OCI-LY1 (cell line): ENCODE data around the gene FAM156B.
"Not testable (repeated sequence)": the region's sequence is repeated elsewhere in the genome, so short reads cannot be mapped to it uniquely, and the experiment has no call there.

Experiments used
- H2AFZ ChIP-seq: fragments of 200-600 bp; sonication (generic), shearing (Covaris generic); 2 replicates; pipeline ENCODE4 v1.6.0; 2014; ENCODE audit warnings: antibody characterized with exemption, mild to moderate bottlenecking, low read length
- H3F3A ChIP-seq: fragments of 200-600 bp; sonication (generic), shearing (Covaris generic); 2 replicates; pipeline ENCODE4 v1.6.0; 2014; ENCODE audit warnings: mild to moderate bottlenecking, antibody characterized with exemption, low read length, moderate library complexity; ENCODE audit not compliant: insufficient read depth
- H3K27ac ChIP-seq: fragments of 200-600 bp; sonication (generic); 2 replicates; pipeline ENCODE4 v1.5.1; 2014; ENCODE audit warnings: low read length, mixed run types, mild to moderate bottlenecking, low read depth; ENCODE audit not compliant: poor library complexity, severe bottlenecking
- H3K27me3 ChIP-seq: fragments of 200-600 bp; sonication (generic); 2 replicates; pipeline ENCODE4 v1.6.0; 2014; ENCODE audit warnings: antibody characterized with exemption, mild to moderate bottlenecking, low read length, moderate library complexity; ENCODE audit not compliant: insufficient read depth
- H3K36me3 ChIP-seq: fragments of 200-600 bp; sonication (generic); 2 replicates; pipeline ENCODE4 v1.6.1; 2014; ENCODE audit warnings: mild to moderate bottlenecking, antibody characterized with exemption, low read length, moderate library complexity, mixed read lengths; ENCODE audit not compliant: insufficient read depth
- H3K4me1 ChIP-seq: fragments of 200-600 bp; sonication (generic); 2 replicates; pipeline ENCODE4 v1.5.1; 2014; ENCODE audit warnings: mild to moderate bottlenecking, low read length, moderate library complexity; ENCODE audit not compliant: insufficient read depth, severe bottlenecking
- H3K4me2 ChIP-seq: fragments of 200-600 bp; sonication (generic), shearing (Covaris generic); 2 replicates; pipeline ENCODE4 v1.6.1; 2014; ENCODE audit warnings: low read length
- H3K4me3 ChIP-seq: fragments of 200-600 bp; sonication (generic); 2 replicates; pipeline ENCODE4 v1.5.1; 2014; ENCODE audit warnings: low read length, low read depth, mild to moderate bottlenecking, mixed read lengths; ENCODE audit not compliant: poor library complexity, severe bottlenecking
- H3K79me2 ChIP-seq: fragments of 200-600 bp; shearing (Covaris generic); 2 replicates; pipeline ENCODE4 v1.6.1; 2016; ENCODE audit warnings: mixed run types, low read length, mixed read lengths; ENCODE audit not compliant: insufficient read depth
- H3K9ac ChIP-seq: fragments of 200-600 bp; sonication (generic), shearing (Covaris generic); 2 replicates; pipeline ENCODE4 v1.6.1; 2014; ENCODE audit warnings: mild to moderate bottlenecking, low read length, mixed read lengths
- H3K9me2 ChIP-seq: fragments of 200-600 bp; sonication (generic), shearing (Covaris generic); 2 replicates; pipeline ENCODE4 v1.6.1; 2014; ENCODE audit warnings: low read depth, mild to moderate bottlenecking, low read length, mixed read lengths
- H3K9me3 ChIP-seq: fragments of 200-600 bp; shearing (Covaris generic); 2 replicates; pipeline ENCODE4 v1.6.1; 2014; ENCODE audit warnings: low read length, mixed read lengths
- H4K20me1 ChIP-seq: fragments of 200-600 bp; sonication (generic), shearing (Covaris generic); 2 replicates; pipeline ENCODE4 v1.6.0; 2016; ENCODE audit warnings: mild to moderate bottlenecking, low read length; ENCODE audit not compliant: insufficient read depth
- EZH2 ChIP-seq: fragments of 200-600 bp; sonication (generic), shearing (Covaris generic); IDR thresholded peaks from 2 replicates; pipeline ENCODE4 v1.8.0; 2017; ENCODE audit warnings: borderline replicate concordance, mixed run types, mild to moderate bottlenecking, antibody characterized with exemption, low read length, moderate library complexity, mixed read lengths
- TF ChIP-seq, protein P1 (sequence below): fragments of 200-600 bp; sonication (generic), shearing (Covaris generic); IDR thresholded peaks from 2 replicates; pipeline ENCODE4 v1.5.1; 2017; ENCODE audit warnings: mild to moderate bottlenecking, antibody characterized with exemption, low read length, moderate library complexity, mixed read lengths

Gene FAM156B

DNA sequence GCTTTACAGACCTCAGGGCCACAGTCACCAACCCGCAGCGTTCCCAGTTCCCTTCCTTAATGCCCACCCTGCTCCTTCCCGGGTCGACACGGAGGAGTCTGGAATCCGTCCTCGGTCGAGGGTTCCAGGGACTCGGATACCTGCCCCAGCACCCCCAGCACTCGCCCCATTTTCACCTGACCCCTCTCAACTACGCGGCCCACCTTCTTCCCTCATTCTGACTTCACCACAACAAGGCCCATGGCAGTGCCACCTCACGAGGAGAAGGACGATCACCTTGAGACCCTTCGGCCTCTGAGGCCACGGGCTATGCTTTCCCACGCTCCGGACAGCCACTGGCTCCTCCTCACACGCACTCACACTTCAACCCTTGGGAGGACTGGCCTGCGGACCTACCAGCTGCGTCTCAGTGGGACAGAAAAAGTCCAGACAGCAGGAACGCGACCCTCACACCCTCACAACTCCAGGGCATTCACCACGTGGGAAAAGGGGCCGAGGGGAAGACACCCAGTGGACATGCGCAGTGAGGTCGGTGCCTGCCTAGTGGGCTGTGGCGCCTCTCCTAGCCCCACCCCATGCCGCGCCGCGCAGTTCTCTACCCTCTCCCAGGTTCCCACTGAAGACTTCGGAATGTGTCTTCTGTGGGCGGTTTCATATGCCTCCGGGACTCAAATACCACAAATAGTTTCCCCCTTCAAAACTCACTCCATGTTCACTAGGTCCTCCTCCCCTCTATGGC is 29.4 kb upstream of the FAM156B start, which contains the start of gene XAGE3:
XAGE3 (minus strand) TSS at position 474 of the 739 bp plus-strand sequence. CDS start 950 bp downstream, outside the sequence.
- H3F3A ChIP-seq, result no peaks in the 10 kb centered on the region
- H3K4me2 ChIP-seq, result no peak within 1 kb of the TSS
- no peak within 1 kb of the TSS for H3K9ac ChIP-seq
- TF ChIP-seq, protein P1, sequence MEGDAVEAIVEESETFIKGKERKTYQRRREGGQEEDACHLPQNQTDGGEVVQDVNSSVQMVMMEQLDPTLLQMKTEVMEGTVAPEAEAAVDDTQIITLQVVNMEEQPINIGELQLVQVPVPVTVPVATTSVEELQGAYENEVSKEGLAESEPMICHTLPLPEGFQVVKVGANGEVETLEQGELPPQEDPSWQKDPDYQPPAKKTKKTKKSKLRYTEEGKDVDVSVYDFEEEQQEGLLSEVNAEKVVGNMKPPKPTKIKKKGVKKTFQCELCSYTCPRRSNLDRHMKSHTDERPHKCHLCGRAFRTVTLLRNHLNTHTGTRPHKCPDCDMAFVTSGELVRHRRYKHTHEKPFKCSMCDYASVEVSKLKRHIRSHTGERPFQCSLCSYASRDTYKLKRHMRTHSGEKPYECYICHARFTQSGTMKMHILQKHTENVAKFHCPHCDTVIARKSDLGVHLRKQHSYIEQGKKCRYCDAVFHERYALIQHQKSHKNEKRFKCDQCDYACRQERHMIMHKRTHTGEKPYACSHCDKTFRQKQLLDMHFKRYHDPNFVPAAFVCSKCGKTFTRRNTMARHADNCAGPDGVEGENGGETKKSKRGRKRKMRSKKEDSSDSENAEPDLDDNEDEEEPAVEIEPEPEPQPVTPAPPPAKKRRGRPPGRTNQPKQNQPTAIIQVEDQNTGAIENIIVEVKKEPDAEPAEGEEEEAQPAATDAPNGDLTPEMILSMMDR, result no peak
- no peak for TF ChIP-seq EZH2
- H3K9me3 ChIP-seq, result no peaks in the 10 kb centered on the region
- no peaks in the 10 kb centered on the region for H3K9me2 ChIP-seq
- H4K20me1 ChIP-seq, result no peaks in the 10 kb centered on the region
- H3K4me1 ChIP-seq, result no peaks in the 10 kb centered on the region
- H2AFZ ChIP-seq, result no peak within 1 kb of the TSS
- no peaks in the 10 kb centered on the region for H3K27me3 ChIP-seq
- H3K79me2 ChIP-seq, result no peaks in the 10 kb centered on the region
- H3K4me3 ChIP-seq, result no peak within 1 kb of the TSS
- no peaks in the 10 kb centered on the region for H3K36me3 ChIP-seq
- no peak within 1 kb of the TSS for H3K27ac ChIP-seq

DNA sequence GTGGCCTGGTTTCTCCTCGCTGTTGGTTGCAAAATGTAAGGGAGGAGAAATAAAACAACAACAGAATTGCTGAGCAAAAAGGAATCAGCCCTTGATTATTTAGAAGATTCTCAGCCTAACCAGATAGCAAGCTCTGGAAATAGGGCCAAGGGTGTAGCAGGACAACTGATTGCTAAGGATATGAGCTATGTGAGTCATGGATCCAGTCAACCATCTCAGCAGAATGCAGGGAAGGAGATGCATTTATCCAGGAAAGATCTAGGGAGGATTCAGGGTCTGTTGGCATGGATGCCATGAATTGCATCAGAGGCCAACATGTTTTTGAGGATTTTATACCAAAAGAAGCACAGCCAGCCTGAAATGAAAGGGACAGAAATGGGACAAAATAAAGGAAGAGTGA is 27.1 kb upstream of the FAM156B start:
- Histone ChIP-seq H3K9me2 (no peaks in the 10 kb centered on the region), H3K4me3 (no peak overlapping the region), H3K27me3 (no peaks in the 10 kb centered on the region), H3K79me2 (no peaks in the 10 kb centered on the region), H4K20me1 (no peaks in the 10 kb centered on the region), H3K9ac (no peak overlapping the region), H3F3A (no peaks in the 10 kb centered on the region), H3K27ac (no peak overlapping the region), H3K9me3 (no peaks in the 10 kb centered on the region), H3K4me2 (no peak overlapping the region), H3K36me3 (no peaks in the 10 kb centered on the region), H3K4me1 (no peaks in the 10 kb centered on the region), H2AFZ (no peak overlapping the region)
- TF ChIP-seq, protein P1, result no peak
- TF ChIP-seq EZH2, result no peak

DNA sequence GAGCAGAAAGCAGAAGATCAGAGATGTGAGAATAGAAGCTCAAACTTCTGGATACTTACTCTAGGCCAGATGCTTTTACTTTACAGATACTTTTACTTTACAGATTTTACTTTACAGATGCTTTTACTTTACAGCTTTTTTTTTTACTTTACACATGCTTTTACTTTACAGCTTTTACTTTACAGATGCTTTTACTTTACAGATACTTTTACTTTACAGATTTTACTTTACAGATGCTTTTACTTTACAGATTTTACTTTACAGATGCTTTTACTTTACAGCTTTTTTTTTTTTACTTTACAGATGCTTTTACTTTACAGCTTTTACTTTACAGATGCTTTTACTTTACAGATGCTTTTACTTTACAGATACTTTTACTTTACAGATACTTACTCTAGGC is 23.3 kb upstream of the FAM156B start:
- not testable (repeated sequence) for H3K27ac ChIP-seq, H3K36me3 ChIP-seq, H3K4me2 ChIP-seq, H3F3A ChIP-seq, H3K4me1 ChIP-seq, H3K4me3 ChIP-seq, H3K9ac ChIP-seq, H2AFZ ChIP-seq, H3K9me3 ChIP-seq, H3K27me3 ChIP-seq, H3K79me2 ChIP-seq, H4K20me1 ChIP-seq, H3K9me2 ChIP-seq

DNA sequence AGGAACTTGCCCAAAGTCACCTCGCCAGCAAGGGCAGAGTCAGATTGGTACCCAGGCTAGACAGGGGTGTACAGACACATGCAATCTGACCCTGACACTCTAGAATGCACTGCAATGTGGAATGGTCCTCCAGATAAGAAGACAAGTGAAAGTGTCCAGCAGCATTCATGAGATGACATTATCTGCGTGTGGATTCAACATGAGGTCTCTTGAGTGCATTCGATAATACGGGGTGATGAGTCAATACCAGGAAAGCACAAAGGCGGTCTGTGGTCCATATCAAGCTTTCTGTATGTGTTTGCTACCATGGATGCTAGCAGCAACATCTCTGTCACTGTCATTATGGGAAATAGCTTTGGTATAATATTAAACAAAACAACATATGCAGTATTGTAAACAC is 22.5 kb upstream of the FAM156B start:
- H3K9ac ChIP-seq, result no peak overlapping the region
- H3K4me3 ChIP-seq, result no peak overlapping the region
- TF ChIP-seq EZH2, result no peak
- TF ChIP-seq, protein P1, result no peak
- no peak overlapping the region for H3K4me2 ChIP-seq
- no peaks in the 10 kb centered on the region for H3K4me1 ChIP-seq
- no peaks in the 10 kb centered on the region for H4K20me1 ChIP-seq
- H3K9me3 ChIP-seq, result no peaks in the 10 kb centered on the region
- H3K27me3 ChIP-seq, result no peaks in the 10 kb centered on the region
- no peaks in the 10 kb centered on the region for H3F3A ChIP-seq
- no peak overlapping the region for H2AFZ ChIP-seq
- H3K9me2 ChIP-seq, result no peaks in the 10 kb centered on the region
- H3K36me3 ChIP-seq, result no peaks in the 10 kb centered on the region
- no peak overlapping the region for H3K27ac ChIP-seq
- no peaks in the 10 kb centered on the region for H3K79me2 ChIP-seq

DNA sequence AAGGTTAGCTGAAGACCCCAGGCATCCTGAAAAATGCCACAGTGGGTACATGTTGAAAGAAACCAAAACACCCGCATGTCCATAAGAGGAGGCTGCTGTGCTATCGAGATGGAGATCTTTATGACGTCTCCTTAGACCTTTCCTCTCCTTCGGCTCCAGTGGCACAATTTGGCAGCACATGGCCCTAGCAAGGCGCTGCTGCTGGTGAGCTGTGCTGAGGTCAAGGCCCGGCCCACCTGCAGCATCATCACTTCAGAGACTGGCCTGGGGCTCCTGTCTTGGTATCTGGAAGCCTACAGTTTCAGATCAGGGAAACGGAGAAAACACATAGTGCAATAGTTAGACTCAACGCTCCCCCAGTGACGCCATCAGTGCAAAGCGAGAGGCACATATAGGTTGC is 21.7 kb upstream of the FAM156B start:
- not testable (repeated sequence) for H3K9me2 ChIP-seq, H3K9ac ChIP-seq, H4K20me1 ChIP-seq, H3K27me3 ChIP-seq, H2AFZ ChIP-seq, H3F3A ChIP-seq, H3K4me1 ChIP-seq, H3K27ac ChIP-seq, H3K9me3 ChIP-seq, H3K79me2 ChIP-seq, H3K36me3 ChIP-seq, H3K4me2 ChIP-seq, H3K4me3 ChIP-seq
